ENCODE data around the gene CD164L2. TPM values are rescaled to one million over a fixed set of nuclear protein-coding genes. Genes with fewer than 3 reads are reported as not detected.

CD164L2 gene
- total RNA-seq, 4 donors from 2014 or later, result not detected

GRCh38 chr1:27331426-27331825 is 51.7 kb downstream of the CD164L2 start:
- H3K4me3 ChIP-seq, result no peak overlapping the region
- no peaks in the 10 kb centered on the region for H3K9me3 ChIP-seq
- no peak for DNase-seq
- H3K27me3 ChIP-seq, result no peaks in the 10 kb centered on the region
- no peak for ATAC-seq
- in situ Hi-C loops (cut with MboI; ENCODE audit: low sequenced_read_pairs in 4 of 4), result no loop called here
- peaks cover 0 to 46% of the 10 kb centered on the region in 2 donors for H3K36me3 ChIP-seq
- TF ChIP-seq POLR2A (IDR thresholded peaks at IDR 0.05) (no peak), CTCF (IDR thresholded peaks at IDR 0.05 in 4 of 5, conservative IDR thresholded peaks at IDR 0.05 in 1 of 5) (no peak)
- peaks cover 14 to 24% of the 10 kb centered on the region in 2 donors for H3K4me1 ChIP-seq
- intact Hi-C loops (cut with DNase I; ENCODE audit: low total_unique reads), result no loop called here
- H3K27ac ChIP-seq, result no peak overlapping the region

- H3K27ac ChIP-seq, result no peak overlapping the region
- ATAC-seq, result no peak
- in situ Hi-C loops (cut with MboI; ENCODE audit: low sequenced_read_pairs in 4 of 4) (no loop called here), intact Hi-C loops (cut with DNase I; ENCODE audit: low total_unique reads) (no loop called here)
- H3K4me3 ChIP-seq, result no peak overlapping the region
- DNase-seq, result no peak
- no peaks in the 10 kb centered on the region for H3K27me3 ChIP-seq
- no peak for TF ChIP-seq POLR2A (IDR thresholded peaks at IDR 0.05)
- TF ChIP-seq CTCF (IDR thresholded peaks at IDR 0.05 in 4 of 5, conservative IDR thresholded peaks at IDR 0.05 in 1 of 5), result no peak
- H3K4me1 ChIP-seq, result peaks cover 19 to 26% of the 10 kb centered on the region in 2 donors
- peaks cover 0 to 41% of the 10 kb centered on the region in 2 donors for H3K36me3 ChIP-seq
- H3K9me3 ChIP-seq, result no peaks in the 10 kb centered on the region
These were observed 52.3 kb downstream of the CD164L2 start for GRCh38 chr1:27330786-27331185.

Other genes with a start within 250 kb of the CD164L2 start
- gene SLC9A1, start 228.2 kb downstream of the CD164L2 start, total RNA-seq, result 1 to 10 TPM; 2.5 to 4.3 (median 3.7) TPM
- 10 to 100 TPM; 36.8 to 85.5 (median 60.6) TPM for gene WDTC1, start 148.7 kb downstream of the CD164L2 start, total RNA-seq
- gene TMEM222, start 61.2 kb downstream of the CD164L2 start, total RNA-seq, result 10 to 100 TPM; 16.5 to 21.9 (median 17.8) TPM
- gene SYTL1, start 41.3 kb downstream of the CD164L2 start, total RNA-seq, result under 1 TPM in 1 of 4 donors, not detected in 3; 0.66 TPM
- gene MAP3K6, start 16.4 kb downstream of the CD164L2 start, total RNA-seq, result 10 to 100 TPM; 16.5 to 29.1 (median 18.4) TPM
- gene FCN3, start 8.5 kb downstream of the CD164L2 start, total RNA-seq, result 10 to 100 TPM; 13.2 to 35.7 (median 19.3) TPM
- under 1 TPM in 3 of 4 donors, not detected in 1; 0.23 to 0.51 (median 0.35) TPM for gene GPR3, start 9.3 kb upstream of the CD164L2 start, total RNA-seq
- 10 to 100 TPM; 10.6 to 16.7 (median 13.3) TPM for gene WASF2, start 106.8 kb upstream of the CD164L2 start, total RNA-seq
- 10 to 100 TPM; 22.2 to 57.9 (median 35.2) TPM for gene AHDC1, start 220.8 kb upstream of the CD164L2 start, total RNA-seq

Measured in gastrocnemius medialis (tissue), 4 donors.